Parathyroid adenoma (tissue), 2 donors: Measurements from ENCODE around the gene IGFN1.

Experiments used
- H2AFZ ChIP-seq: fragments of 300-600 bp; sonication (generic); one replicate; pipeline ENCODE4 v1.7.0; 2017; ENCODE audit warnings: antibody characterized with exemption, mild to moderate bottlenecking
- H3K27ac ChIP-seq: fragments of 300-600 bp; sonication (generic); one replicate; pipeline ENCODE4 v1.7.0; 2017
- H3K27me3 ChIP-seq: fragments of 300-600 bp; sonication (generic); one replicate; pipeline ENCODE4 v1.7.0; 2017; ENCODE audit warnings: low read length; ENCODE audit not compliant: control insufficient read depth, insufficient read depth
- H3K36me3 ChIP-seq: fragments of 300-600 bp; sonication (generic); one replicate; pipeline ENCODE4 v1.7.0; 2017; ENCODE audit warnings: low read length; ENCODE audit not compliant: control insufficient read depth, insufficient read depth
- H3K4me1 ChIP-seq: fragments of 300-600 bp; sonication (generic); one replicate; pipeline ENCODE4 v1.7.0; 2017; ENCODE audit warnings: control low read depth
- H3K4me2 ChIP-seq: fragments of 300-600 bp; sonication (generic); one replicate; pipeline ENCODE4 v1.7.0; 2017; ENCODE audit warnings: low read length
- H3K4me3 ChIP-seq: fragments of 300-600 bp; sonication (generic); one replicate; pipeline ENCODE4 v1.7.0; 2017; ENCODE audit warnings: low read depth, low read length
- H3K79me2 ChIP-seq: fragments of 300-600 bp; sonication (generic); one replicate; pipeline ENCODE4 v1.7.0; 2017; ENCODE audit warnings: control low read depth
- H3K9ac ChIP-seq: fragments of 300-600 bp; sonication (generic); one replicate; pipeline ENCODE4 v1.7.0; 2017; ENCODE audit warnings: mild to moderate bottlenecking
- H3K9me3 ChIP-seq: fragments of 300-600 bp; sonication (generic); one replicate; pipeline ENCODE4 v1.7.0; 2017; ENCODE audit warnings: low read length; ENCODE audit not compliant: control insufficient read depth
- TF ChIP-seq, protein P1 (sequence below): fragments of 300-600 bp; sonication (generic); IDR thresholded peaks from one replicate; pipeline ENCODE4 v1.7.0; 2017; ENCODE audit warnings: antibody characterized with exemption, mild to moderate bottlenecking
- donor health status: primary hyperparathyroidism.

Gene IGFN1

DNA sequence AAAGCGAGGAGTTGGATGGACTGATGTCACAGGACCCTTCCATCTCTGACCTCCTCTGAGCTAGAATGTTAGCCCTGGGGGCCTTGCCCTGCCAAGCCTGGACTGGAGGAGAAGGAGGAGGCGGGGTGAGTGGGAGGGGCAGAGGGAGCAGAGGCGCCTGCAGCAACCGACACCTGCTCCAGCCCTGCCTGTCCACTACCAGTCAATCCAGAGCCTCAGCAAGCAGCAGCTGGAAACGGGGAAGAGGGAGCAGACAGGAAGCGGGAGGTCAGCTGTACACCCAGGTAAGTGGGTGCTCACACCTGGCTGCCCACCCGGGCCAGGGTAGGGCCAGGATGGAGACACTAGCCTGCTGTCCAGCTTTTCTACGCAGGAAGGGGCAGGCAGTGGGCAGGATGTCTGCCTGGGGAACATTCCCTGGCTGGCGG is at the start of gene IGFN1:
Gene IGFN1, plus strand, starts transcription at position 201 of the 428 bp plus-strand sequence. CDS start 2,470 bp downstream, outside the sequence.
- Histone ChIP-seq H2AFZ (no peak within 1 kb of the TSS), H3K4me2 (no peak within 1 kb of the TSS), H3K36me3 (no peaks in the 10 kb centered on the region), H3K27ac (no peak within 1 kb of the TSS), H3K9ac (no peak within 1 kb of the TSS), H3K27me3 (no peaks in the 10 kb centered on the region), H3K4me1 (no peaks in the 10 kb centered on the region), H3K79me2 (no peaks in the 10 kb centered on the region), H3K9me3 (no peaks in the 10 kb centered on the region), H3K4me3 (no peak within 1 kb of the TSS)
- TF ChIP-seq, protein P1, sequence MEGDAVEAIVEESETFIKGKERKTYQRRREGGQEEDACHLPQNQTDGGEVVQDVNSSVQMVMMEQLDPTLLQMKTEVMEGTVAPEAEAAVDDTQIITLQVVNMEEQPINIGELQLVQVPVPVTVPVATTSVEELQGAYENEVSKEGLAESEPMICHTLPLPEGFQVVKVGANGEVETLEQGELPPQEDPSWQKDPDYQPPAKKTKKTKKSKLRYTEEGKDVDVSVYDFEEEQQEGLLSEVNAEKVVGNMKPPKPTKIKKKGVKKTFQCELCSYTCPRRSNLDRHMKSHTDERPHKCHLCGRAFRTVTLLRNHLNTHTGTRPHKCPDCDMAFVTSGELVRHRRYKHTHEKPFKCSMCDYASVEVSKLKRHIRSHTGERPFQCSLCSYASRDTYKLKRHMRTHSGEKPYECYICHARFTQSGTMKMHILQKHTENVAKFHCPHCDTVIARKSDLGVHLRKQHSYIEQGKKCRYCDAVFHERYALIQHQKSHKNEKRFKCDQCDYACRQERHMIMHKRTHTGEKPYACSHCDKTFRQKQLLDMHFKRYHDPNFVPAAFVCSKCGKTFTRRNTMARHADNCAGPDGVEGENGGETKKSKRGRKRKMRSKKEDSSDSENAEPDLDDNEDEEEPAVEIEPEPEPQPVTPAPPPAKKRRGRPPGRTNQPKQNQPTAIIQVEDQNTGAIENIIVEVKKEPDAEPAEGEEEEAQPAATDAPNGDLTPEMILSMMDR = no peak

- TF ChIP-seq, protein P1 = no peak
- no peak overlapping the region for H2AFZ ChIP-seq
- no peaks in the 10 kb centered on the region for H3K9me3 ChIP-seq
- no peak overlapping the region for H3K9ac ChIP-seq
- H3K4me3 ChIP-seq = no peak overlapping the region
- H3K4me2 ChIP-seq = no peak overlapping the region
- H3K79me2 ChIP-seq = no peaks in the 10 kb centered on the region
- no peaks in the 10 kb centered on the region for H3K27me3 ChIP-seq
- no peak overlapping the region for H3K27ac ChIP-seq
- no peaks in the 10 kb centered on the region for H3K4me1 ChIP-seq
- H3K36me3 ChIP-seq = no peaks in the 10 kb centered on the region
These were observed 49.7 kb upstream of the IGFN1 start for GRCh38 chr1:201140941-201141260.

DNA sequence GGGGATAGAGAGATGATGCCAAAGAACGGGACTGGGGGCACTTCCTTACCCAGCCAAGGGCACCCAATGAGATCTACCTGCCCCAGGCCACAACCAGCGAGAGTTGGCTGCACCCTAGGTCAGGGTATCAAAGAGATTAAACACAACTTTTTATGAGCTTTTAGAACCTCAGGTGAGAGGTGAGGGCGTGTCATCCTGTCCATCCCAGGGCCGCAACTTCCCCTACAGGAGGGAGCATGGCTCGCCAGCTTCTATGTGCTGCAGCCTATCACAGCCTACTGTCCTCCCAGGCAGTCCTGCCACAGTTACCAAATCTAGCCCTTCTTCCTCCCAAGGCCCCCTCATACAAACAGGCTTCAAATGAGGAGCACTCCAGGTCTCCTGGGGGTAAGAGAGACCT is 49.2 kb upstream of the IGFN1 start:
- no peak overlapping the region for H3K27ac ChIP-seq
- H3K36me3 ChIP-seq = no peaks in the 10 kb centered on the region
- no peaks in the 10 kb centered on the region for H3K27me3 ChIP-seq
- no peak overlapping the region for H3K4me3 ChIP-seq
- no peak overlapping the region for H2AFZ ChIP-seq
- H3K4me1 ChIP-seq = no peaks in the 10 kb centered on the region
- no peak overlapping the region for H3K4me2 ChIP-seq
- no peaks in the 10 kb centered on the region for H3K79me2 ChIP-seq
- TF ChIP-seq, protein P1 = no peak
- H3K9ac ChIP-seq = no peak overlapping the region
- no peaks in the 10 kb centered on the region for H3K9me3 ChIP-seq

GRCh38 chr1:201142011-201142848 is 48.4 kb upstream of the IGFN1 start:
- no peaks in the 10 kb centered on the region for H3K79me2 ChIP-seq
- H3K4me2 ChIP-seq = no peak overlapping the region
- TF ChIP-seq, protein P1 = no peak
- no peak overlapping the region for H3K4me3 ChIP-seq
- no peaks in the 10 kb centered on the region for H3K4me1 ChIP-seq
- H3K9me3 ChIP-seq = no peaks in the 10 kb centered on the region
- H3K27me3 ChIP-seq = no peaks in the 10 kb centered on the region
- H2AFZ ChIP-seq = no peak overlapping the region
- no peak overlapping the region for H3K9ac ChIP-seq
- no peaks in the 10 kb centered on the region for H3K36me3 ChIP-seq
- no peak overlapping the region for H3K27ac ChIP-seq
